GM19193 (cell line): ENCODE results near the gene RASSF7.

Experiments
- POLR2A ChIP-seq: IDR thresholded peaks from 4 replicates; pipeline ENCODE4 v1.6.1; 2011; ENCODE audit not compliant: insufficient read depth, insufficient read length; ENCODE audit errors: extremely low read depth

The RASSF7 gene

DNA sequence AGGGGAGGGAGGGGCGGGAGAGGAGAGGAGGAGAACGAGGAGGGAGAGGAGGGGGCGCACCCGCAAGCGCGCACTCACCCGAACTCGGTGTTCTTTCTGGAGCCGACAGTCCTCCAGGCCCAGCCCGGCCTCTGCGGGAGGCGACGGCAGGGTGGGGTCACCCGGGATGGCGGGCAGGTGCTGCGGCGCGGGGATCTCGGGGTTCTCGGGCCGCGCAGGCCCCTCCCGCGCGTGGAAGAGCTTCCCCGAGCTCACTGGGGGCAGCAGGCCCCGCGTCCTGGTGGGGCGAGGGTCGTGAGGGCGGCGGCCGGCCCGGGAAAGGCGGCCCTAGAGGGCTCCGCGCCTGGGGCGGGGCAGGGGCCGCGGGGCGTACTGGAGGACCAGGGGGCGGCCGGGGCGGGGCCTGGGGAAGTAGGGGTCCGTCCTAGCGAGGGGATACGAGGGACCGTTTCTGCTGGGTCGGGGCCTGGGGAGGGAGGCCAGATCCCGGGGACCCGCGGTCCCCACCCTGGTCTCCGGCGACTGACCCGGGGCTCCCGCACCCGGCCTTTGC, 5.5 kb upstream of the RASSF7 start:
- no peak for TF ChIP-seq POLR2A

DNA sequence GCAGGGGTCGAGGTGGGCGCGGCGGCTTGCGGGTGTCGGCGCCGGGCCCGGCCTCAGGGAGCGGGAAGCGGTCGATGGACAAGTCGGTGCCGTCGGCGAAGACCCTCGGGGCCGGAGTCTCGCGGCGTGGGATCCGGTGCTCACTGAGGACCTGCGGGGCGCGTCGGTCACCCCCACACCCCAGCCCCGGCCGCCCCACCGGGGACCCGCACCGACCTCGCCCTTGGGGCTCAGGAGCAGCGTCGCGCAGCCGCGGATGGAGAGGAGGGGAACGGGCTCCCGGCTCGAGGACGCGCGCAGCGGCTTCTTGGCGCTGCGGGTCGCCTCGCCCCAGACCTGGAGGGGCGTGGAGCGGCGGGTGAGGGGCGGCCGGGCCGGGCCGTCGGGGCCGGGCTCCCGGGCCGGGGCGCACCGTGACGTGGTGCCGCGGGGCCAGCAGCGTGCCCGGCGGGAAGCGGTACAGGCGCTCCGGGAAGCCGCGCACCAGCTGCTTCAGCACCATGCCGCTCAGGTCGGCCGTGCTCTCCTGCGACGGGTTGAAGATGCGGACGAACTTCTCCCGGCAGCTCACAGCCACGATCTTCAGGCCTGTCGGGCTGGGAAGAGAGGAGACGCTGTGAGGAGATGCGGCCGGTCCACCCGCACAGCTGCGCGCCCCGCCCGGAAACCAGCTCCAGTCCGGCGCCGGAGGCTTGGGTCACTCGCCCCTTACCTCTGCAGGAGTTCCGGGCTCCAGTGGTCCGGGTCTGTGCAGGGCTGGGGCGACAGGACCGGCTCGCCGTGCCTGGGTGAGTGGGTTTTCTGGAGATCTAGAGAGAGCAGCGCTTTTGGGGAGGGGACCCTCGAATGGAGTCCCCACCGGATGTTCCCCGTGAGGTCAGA, 4.7 kb upstream of the RASSF7 start:
- no peak for TF ChIP-seq POLR2A

- TF ChIP-seq POLR2A, result no peak
Measured at GRCh38 chr11:556662-557256, 4.0 kb upstream of the RASSF7 start.

- TF ChIP-seq POLR2A, result no peak
Measured at GRCh38 chr11:557328-558132, 3.2 kb upstream of the RASSF7 start.

DNA sequence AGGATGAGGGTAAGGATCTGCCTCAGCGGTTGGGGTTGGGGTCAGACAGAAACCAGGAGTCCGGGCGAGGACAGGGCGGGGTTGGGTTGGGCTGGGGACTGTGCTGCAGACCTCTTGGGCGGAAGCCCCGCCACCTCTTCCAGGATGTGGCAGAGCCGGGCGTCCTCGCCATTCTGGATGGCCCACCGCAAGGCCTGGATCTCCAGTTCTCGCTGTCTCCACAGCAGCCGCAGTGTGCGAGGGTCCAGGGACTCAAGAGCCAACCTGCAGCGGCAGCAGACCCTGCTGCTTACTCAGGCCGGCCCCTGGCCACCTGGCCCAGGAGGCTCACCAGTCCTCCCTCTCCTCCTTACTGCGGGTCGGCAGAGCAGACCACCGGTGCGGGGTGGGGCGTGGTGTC, 2.3 kb upstream of the RASSF7 start:
- TF ChIP-seq POLR2A, result no peak

- TF ChIP-seq POLR2A, result no peak
Measured at GRCh38 chr11:559020-559620, 1.6 kb upstream of the RASSF7 start.

DNA sequence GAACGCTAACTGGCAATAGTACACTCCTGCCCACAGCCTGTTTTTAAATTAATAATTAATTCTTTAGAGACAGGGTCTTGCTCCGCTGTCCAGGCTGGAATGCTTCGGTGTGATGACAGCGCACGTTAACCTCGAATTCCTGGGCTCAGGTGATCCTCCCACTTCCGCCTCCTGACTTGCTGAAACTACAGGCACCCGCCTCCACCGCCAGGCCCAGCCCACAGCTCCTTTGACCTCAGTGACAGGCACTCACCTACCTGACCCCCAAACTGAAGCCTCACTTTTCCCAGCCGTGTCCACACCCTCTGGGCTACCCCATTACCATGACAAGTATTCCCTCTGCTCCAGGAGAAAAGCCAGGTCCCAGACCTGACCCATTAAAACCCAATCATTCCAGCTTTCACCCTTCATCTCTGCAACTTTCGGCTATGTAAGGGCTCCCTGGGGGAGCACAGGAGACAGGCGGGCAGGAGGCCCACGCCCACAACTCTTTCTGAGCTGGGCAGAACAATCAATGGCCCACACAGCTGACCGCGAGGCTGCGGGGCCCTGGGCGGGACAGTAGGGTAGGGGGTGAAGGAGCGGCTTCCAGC, 962 bp upstream of the RASSF7 start:
- TF ChIP-seq POLR2A, result no peak

DNA sequence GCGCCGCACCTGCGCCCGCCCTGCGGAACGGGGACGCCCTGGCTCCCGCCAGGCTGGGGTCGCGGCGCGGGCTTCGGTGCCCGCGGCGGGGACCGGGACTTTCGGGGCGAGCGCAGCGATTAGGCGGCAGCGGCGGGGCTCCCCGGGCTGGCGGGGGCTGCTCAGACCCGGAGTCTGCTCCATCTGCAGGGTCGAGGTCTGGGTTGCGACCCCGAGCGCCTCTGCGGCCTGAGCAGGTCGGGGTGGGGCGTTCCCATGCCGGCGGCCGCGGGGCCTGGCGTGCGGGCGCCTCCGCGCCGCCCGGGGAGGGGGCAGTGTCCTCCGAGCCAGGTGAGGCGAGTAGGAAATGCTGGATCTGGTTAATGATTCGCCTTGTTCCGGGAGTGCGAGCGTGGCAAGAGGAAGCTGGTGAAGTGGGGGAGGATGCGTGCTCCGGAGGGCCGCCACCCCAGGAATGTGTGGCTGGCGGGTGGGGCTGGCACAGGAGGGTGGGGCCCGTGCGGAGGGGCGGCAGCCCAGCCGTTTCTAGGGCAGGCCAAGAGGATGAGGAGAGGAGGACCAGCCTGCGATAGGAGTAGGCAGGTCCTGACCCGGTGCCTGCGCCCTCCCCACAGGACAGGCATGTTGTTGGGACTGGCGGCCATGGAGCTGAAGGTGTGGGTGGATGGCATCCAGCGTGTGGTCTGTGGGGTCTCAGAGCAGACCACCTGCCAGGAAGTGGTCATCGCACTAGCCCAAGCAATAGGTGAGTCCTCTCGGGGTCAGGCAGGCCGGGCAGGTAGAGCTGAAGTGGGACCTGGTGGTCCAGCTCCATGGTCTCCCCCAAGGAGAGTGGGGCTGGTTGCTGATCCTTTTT, 606 bp downstream of the RASSF7 start:
- no peak for TF ChIP-seq POLR2A

DNA sequence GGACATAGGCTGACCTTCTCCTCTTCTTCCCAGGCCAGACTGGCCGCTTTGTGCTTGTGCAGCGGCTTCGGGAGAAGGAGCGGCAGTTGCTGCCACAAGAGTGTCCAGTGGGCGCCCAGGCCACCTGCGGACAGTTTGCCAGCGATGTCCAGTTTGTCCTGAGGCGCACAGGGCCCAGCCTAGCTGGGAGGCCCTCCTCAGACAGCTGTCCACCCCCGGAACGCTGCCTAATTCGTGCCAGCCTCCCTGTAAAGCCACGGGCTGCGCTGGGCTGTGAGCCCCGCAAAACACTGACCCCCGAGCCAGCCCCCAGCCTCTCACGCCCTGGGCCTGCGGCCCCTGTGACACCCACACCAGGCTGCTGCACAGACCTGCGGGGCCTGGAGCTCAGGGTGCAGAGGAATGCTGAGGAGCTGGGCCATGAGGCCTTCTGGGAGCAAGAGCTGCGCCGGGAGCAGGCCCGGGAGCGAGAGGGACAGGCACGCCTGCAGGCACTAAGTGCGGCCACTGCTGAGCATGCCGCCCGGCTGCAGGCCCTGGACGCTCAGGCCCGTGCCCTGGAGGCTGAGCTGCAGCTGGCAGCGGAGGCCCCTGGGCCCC, 1.4 kb downstream of the RASSF7 start:
- TF ChIP-seq POLR2A, result no peak

DNA sequence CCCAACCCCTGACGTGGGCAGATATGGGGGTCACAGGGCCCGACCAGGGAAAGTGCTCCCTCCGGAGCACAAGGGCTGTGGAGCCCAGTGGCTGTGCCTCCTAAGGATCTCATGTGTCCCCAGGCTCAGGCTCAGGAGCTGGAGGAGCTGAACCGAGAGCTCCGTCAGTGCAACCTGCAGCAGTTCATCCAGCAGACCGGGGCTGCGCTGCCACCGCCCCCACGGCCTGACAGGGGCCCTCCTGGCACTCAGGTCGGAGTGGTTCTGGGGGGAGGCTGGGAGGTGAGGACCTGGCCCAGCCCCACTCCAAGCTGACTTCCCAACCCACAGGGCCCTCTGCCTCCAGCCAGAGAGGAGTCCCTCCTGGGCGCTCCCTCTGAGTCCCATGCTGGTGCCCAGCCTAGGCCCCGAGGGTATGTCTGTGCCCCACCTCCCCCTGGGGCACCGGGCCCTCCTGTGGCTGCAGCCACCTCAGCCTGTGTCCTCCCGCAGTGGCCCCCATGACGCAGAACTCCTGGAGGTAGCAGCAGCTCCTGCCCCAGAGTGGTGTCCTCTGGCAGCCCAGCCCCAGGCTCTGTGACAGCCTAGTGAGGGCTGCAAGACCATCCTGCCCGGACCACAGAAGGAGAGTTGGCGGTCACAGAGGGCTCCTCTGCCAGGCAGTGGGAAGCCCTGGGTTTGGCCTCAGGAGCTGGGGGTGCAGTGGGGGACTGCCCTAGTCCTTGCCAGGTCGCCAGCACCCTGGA, 2.5 kb downstream of the RASSF7 start:
- TF ChIP-seq POLR2A, result no peak

DNA sequence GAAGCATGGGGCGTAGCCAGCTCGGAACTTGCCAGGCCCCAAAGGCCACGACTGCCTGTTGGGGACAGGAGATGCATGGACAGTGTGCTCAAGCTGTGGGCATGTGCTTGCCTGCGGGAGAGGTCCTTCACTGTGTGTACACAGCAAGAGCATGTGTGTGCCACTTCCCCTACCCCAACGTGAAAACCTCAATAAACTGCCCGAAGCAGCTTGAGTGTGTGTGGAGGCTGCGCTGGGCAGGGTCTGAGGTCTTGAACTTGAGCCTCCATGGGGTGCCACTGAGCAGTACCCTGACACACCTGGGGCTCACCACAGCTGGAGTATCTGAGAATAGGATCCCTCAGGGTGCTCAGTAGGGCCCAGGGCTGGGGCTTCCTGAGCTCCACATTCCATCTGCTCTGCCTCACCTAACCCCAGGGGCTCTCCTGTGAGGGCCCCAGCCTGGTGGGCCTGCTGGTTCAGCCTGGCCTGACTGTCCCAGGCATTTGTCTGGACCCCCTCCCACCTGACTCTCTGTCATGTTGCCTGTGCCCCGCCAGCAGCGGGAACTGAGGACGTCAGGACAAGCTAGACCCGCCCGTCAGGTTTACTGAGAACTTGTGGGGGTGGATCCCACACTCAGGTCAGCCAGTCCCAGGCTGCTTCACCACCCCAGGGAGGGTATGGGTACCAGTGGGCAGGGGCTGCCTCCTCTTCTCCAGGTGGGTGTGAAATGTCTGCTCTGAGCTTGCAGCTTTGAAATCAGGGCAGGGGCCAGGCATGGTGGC, 3.2 kb downstream of the RASSF7 start:
- no peak for TF ChIP-seq POLR2A
